ENCODE measurements around the gene DIDO1.

The DIDO1 gene

GRCh38 chr20:62894261-62894660 lies 32.0 kb downstream of the DIDO1 start:
- no peak for DNase-seq (ENCODE audit: low spot score)

DNA sequence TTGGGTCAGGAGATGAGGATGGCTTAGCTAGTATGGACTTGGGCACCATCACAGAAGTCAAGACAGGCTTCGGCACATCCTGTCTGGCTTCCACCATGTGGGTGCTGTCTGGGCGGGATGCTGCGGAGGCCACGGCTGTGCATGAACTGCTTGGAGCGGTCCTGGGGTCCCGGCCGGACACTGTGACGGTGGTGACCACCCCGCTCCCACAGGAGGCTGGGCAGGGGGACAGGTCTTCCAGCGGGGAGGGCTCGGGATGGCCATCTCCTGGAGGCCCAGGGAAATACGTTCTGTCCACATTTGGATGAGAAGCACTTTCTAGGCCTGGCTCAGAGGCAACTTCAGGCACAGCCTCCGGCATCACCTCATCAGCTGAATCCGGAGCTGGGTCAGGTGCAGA lies 32.6 kb downstream of the DIDO1 start:
- DNase-seq (ENCODE audit: low spot score) = no peak

DNA sequence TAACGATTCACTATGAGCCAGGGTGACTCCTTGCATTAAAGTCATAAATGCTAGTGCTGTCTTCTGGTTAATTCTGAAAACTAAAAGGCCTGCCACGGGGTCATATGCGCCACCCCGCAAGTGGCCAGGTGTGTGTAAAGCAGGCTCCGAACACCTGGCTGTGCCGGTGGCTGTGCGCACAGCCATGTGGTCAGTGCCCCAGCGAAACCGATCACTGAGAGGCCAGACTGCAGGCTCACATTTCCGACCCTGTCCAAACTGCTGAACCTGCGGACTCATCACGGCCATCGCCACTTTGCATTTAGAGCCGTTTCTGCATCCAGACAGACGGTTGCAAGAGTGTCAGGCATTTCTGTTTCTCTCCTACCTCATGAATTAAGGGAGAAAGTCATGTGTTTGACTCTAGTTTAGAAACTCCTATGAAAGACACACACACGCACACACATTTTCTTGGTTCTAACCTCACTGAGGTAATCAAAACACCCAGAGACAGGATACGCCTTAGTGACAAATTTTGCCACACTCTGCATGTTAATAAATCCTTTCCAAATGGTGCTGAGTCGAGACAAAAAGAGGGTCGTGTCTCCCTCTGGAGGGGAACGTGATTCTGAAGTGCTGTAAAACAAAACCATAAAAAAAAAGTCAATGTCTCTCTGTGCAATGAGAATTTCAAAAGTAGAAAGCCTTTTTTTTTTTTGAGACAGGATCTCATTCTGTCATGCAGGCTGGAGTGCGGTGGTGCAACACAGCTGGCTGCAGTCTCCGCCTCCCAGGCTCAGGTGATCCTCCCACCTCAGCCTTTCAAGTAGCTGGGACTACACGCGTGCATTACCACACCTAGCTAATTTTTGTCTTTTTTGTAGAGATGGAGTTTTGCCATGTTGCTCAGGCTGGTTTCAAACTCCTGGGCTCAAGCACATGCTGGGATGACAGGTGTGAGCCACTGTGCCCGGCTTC lies 33.7 kb downstream of the DIDO1 start:
- DNase-seq (ENCODE audit: low spot score) = no peak

- peak; percentile 46 for DNase-seq (ENCODE audit: low spot score)
Measured at GRCh38 chr20:62891111-62891510, 35.2 kb downstream of the DIDO1 start.

- DNase-seq (ENCODE audit: low spot score) = no peak
Measured at GRCh38 chr20:62890444-62890843, 35.9 kb downstream of the DIDO1 start.

GRCh38 chr20:62889871-62890270 lies 36.4 kb downstream of the DIDO1 start:
- no peak for DNase-seq (ENCODE audit: low spot score)

- DNase-seq (ENCODE audit: low spot score) = no peak
Measured at GRCh38 chr20:62889411-62889810, 36.9 kb downstream of the DIDO1 start.

DNA sequence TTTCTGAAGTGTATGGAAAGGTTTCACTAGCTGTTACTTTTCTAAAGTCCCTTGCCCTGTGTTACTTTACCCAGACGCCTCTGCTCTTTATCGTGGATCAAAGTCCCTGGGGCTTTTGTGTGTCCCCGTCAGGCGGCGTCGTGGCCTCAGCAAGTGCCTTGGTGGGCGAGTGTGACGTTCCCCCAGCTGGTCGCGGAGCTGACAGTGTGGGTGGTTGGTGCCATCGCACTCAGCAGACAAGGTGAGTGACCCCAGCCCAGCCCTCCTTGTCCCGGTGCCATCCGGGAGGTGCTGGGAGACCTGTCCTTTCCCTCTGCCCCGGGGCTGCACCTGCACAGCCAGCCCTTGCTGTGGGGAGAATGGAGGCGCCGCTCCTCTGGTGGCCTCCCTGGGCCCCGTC lies 37.4 kb downstream of the DIDO1 start:
- DNase-seq (ENCODE audit: low spot score) = no peak

- no peak for DNase-seq (ENCODE audit: low spot score)
Measured at GRCh38 chr20:62888406-62888805, 37.9 kb downstream of the DIDO1 start.

- DNase-seq (ENCODE audit: low spot score) = no peak
Measured at GRCh38 chr20:62887860-62888239, 38.5 kb downstream of the DIDO1 start.

- DNase-seq (ENCODE audit: low spot score) = no peak
Measured at GRCh38 chr20:62887152-62887859, 39.0 kb downstream of the DIDO1 start.

DNA sequence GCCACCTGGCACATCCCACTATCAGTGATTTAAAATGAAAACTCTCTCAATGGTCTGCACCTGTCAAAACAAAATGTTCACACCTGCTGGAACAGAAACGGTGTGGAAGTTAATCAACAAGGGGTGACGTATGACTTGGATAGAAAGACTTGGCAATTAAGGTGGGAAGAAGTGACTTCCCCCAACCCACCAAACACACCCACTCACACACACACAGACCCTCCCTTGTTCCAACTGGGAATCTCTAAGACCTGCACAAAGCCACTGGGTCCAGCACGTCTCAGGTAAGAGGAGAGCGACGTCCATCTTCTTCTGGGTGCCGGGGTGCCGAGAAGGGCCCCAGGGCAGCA lies 39.6 kb downstream of the DIDO1 start:
- no peak for DNase-seq (ENCODE audit: low spot score)

GRCh38 chr20:62885896-62886708 lies 40.2 kb downstream of the DIDO1 start:
- DNase-seq (ENCODE audit: low spot score) = no peak

GRCh38 chr20:62885046-62885895 lies 41.0 kb downstream of the DIDO1 start:
- DNase-seq (ENCODE audit: low spot score) = no peak

- DNase-seq (ENCODE audit: low spot score) = no peak
Measured at GRCh38 chr20:62884556-62884955, 41.7 kb downstream of the DIDO1 start.

DNA sequence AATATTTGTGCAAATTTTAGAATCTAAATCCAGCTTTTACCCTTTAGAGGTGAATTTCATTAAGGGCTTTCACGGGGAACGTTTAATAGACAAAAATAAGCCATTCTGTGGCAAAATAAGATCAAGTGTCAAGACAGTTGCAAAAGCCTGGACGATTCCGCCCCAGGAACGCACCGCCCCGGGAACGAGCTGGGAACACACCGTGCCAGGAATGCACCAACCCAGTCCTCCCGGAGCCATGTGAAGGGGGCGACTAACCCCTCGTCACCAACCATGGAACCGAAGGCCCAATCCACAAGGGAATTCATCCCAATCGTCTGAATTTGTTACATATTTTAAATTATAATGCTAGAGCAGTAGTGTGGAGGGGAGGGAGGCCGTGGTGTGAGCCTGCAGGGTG lies 43.9 kb downstream of the DIDO1 start:
- no peak for DNase-seq (ENCODE audit: low spot score)

DNA sequence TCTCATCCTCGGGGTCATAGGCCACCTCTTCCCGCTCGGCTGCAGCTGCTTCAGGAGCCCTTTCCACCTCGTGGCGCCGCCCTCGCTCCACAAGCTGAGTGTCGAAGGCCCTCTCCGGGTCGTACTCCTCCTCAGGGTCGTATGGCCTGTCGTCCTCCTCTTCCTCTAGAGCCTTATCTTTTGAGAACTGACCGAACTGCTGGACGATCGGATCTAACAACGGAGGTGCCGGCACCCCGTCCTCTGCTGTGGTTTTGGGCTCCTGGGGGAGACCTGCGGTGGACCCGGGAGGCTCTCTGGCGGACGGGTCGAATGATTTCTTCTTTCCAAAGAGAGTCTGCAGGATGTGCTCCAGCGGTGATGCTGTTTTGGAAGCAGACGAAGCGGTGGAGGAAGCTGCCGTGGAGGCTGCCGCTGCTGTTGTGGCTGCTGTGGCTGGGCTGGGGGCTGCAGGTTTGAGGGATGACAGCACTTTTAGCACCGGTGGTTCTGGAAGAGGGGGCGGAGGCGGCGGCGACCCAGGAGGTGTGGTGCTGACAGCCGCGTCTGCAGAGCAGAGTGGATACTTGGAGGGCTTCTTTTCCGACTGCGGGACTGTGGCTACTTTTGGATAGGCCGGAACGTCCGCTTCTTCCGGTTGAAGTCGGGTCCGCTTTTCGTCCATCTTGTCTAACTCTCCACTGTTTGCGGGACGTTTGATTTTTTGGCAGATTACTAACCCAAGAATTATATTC lies 44.5 kb downstream of the DIDO1 start:
- no peak for DNase-seq (ENCODE audit: low spot score)

DNA sequence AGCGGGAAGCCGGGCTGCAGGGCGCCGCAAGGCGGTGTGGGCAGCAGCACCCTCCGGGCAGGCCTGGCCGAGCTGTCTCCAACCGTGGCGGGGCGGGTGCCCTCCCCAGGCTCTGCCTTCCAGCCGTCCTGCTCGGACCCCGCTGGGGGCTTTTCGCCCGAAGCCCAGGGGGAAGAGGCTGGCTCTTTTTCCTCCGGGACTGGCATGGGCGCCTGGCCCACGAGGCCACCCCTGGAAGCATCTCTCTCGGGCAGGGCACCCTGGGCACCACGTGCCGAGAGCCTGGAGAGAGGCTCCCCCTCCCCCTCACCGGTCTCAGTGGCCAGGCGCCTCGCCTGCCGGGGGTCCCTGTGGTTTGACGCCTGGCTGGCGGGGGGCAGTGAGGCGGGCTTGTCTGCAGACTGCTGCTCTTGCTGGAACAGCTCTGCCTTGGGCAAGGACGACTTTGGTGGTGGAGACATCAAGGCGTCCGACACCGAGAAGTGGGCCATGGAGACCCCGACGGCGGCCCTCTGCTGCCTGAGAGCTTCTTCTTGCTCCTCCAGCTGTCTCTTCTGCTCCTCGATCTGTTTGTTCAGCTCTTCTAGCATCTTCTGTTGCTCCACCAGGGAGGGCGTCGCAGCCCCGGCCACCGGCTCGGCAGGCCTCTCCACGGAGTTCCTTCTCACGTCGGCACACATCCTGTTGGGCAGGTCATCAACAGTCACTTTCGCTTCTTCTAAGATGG lies 45.2 kb downstream of the DIDO1 start:
- DNase-seq (ENCODE audit: low spot score) = no peak

GRCh38 chr20:62880147-62880934 lies 46.0 kb downstream of the DIDO1 start:
- no peak for DNase-seq (ENCODE audit: low spot score)

All from CD4-positive, alpha-beta T cell treated with Interleukin-6 at 100 ng/mL for 8 hours (primary cell).